Liver (tissue), 9 donors: ENCODE results near the gene RASL10B. TPM values are rescaled to one million over a fixed set of nuclear protein-coding genes. Genes with fewer than 3 reads are reported as not detected.

Experiments
- DNase-seq: peaks from one replicate; pipeline ENCODE4 v3.0.0-alpha.2; 2017; ENCODE audit warnings: low spot score
- H3K27ac ChIP-seq, 2 donors: one replicate each; pipeline ENCODE4 v1.7.0; 2013; ENCODE audit warnings: inconsistent platforms in 2 of 2, low read length in 2 of 2, control low read depth in 1 of 2, low read depth in 1 of 2, mild to moderate bottlenecking in 1 of 2
- H3K27me3 ChIP-seq, 4 donors: one replicate each; pipeline versions ENCODE4 v1.6.1 to v1.7.0; 2013; ENCODE audit warnings: low read length in 3 of 4, inconsistent platforms in 1 of 4, mild to moderate bottlenecking in 1 of 4, moderate library complexity in 1 of 4; ENCODE audit not compliant: control insufficient read depth in 4 of 4, insufficient read depth in 4 of 4
- H3K36me3 ChIP-seq, 4 donors: one replicate each; pipeline versions ENCODE4 v1.6.1 to v1.7.0; 2013; ENCODE audit warnings: low read length in 3 of 4, mild to moderate bottlenecking in 3 of 4, low read depth in 1 of 4, moderate library complexity in 1 of 4; ENCODE audit not compliant: control insufficient read depth in 4 of 4, insufficient read depth in 3 of 4
- H3K4me1 ChIP-seq, 4 donors: one replicate each; pipeline versions ENCODE4 v1.6.1 to v1.7.0; 2013; ENCODE audit warnings: low read length in 3 of 4, mild to moderate bottlenecking in 3 of 4, moderate library complexity in 1 of 4; ENCODE audit not compliant: control insufficient read depth in 4 of 4, insufficient read depth in 4 of 4
- H3K4me3 ChIP-seq, 3 donors: one replicate each; pipeline versions ENCODE4 v1.6.1 to v1.7.0; 2013; ENCODE audit warnings: low read length in 3 of 3, control low read depth in 1 of 3, low read depth in 1 of 3, mild to moderate bottlenecking in 1 of 3
- H3K9ac ChIP-seq, 2 donors: one replicate each; pipeline ENCODE4 v1.7.0; 2013; ENCODE audit warnings: low read length in 2 of 2, mild to moderate bottlenecking in 2 of 2, moderate library complexity in 2 of 2, control low read depth in 1 of 2, low read depth in 1 of 2
- H3K9me3 ChIP-seq, 4 donors: one replicate each; pipeline versions ENCODE4 v1.6.1 to v1.7.0; 2013; ENCODE audit warnings: low read length in 3 of 4; ENCODE audit not compliant: control insufficient read depth in 4 of 4
- ATF3 ChIP-seq: IDR thresholded peaks from 2 replicates; pipeline ENCODE4 v1.6.1; 2016; ENCODE audit warnings: antibody characterized with exemption
- EGR1 ChIP-seq, 2 donors: IDR thresholded peaks; 2 replicates each; pipeline ENCODE4 v1.6.1; 2016 to 2018; ENCODE audit warnings: antibody characterized with exemption in 2 of 2, low read depth in 2 of 2
- FOXA1 ChIP-seq: IDR thresholded peaks from 2 replicates; pipeline ENCODE4 v1.6.1; 2016; ENCODE audit warnings: antibody characterized with exemption
- FOXA2 ChIP-seq: IDR thresholded peaks from 2 replicates; pipeline ENCODE4 v1.6.1; 2016; ENCODE audit warnings: antibody characterized with exemption
- GABPA ChIP-seq, 2 donors: IDR thresholded peaks in 1 of 2; conservative IDR thresholded peaks in 1 of 2; 2 replicates each; pipeline ENCODE4 v1.6.1; 2016; ENCODE audit warnings: antibody characterized with exemption in 2 of 2, mild to moderate bottlenecking in 1 of 2, moderate library complexity in 1 of 2
- HNF4A ChIP-seq, 2 donors: conservative IDR thresholded peaks; 2 replicates each; pipeline ENCODE4 v1.6.1; 2016; ENCODE audit warnings: antibody characterized with exemption in 2 of 2, mild to moderate bottlenecking in 2 of 2
- JUND ChIP-seq, 2 donors: IDR thresholded peaks; 2 replicates each; pipeline ENCODE4 v1.6.1; 2016; ENCODE audit warnings: antibody characterized with exemption in 2 of 2
- NR2F2 ChIP-seq: IDR thresholded peaks from 2 replicates; pipeline ENCODE4 v1.6.1; 2016; ENCODE audit warnings: antibody characterized with exemption
- RAD21 ChIP-seq, 2 donors: IDR thresholded peaks; 2 replicates each; pipeline ENCODE4 v1.6.1; 2016; ENCODE audit warnings: antibody characterized with exemption in 2 of 2, mild to moderate bottlenecking in 2 of 2
- REST ChIP-seq: IDR thresholded peaks from 2 replicates; pipeline ENCODE4 v1.6.1; 2016; ENCODE audit warnings: antibody characterized with exemption, mild to moderate bottlenecking
- SP1 ChIP-seq: IDR thresholded peaks from 2 replicates; pipeline ENCODE4 v1.6.1; 2018; ENCODE audit warnings: antibody characterized with exemption, mild to moderate bottlenecking
- YY1 ChIP-seq: IDR thresholded peaks from 2 replicates; pipeline ENCODE4 v1.6.1; 2016; ENCODE audit warnings: antibody characterized with exemption, mild to moderate bottlenecking
- WGBS: extraction: QIAGEN DNeasy Blood & Tissue Kit; methylation state at CpG from one replicate; pipeline ENCODE4 v1.1.7; 2013; 5-methylcytosine and 5-hydroxymethylcytosine counted together
- polyA plus RNA-seq, 2 donors: library from polyadenylated mRNA; stranded (reverse) in 1 of 2; unstranded in 1 of 2; fragments of 200-250 nt in 1 of 2; fragments of >200 nt in 1 of 2; fragmentation: Nextera tagmentation in 1 of 2; extraction: Ambion mirVana in 1 of 2; gene quantifications; one replicate each; pipeline versions ENCODE4 v1.2.1 to v1.2.3, GENCODE V29; 2013 to 2015
- total RNA-seq, 2 donors: library from RNA; depleted of rRNA; stranded (reverse); fragments of >200 nt; gene quantifications; one replicate each; pipeline ENCODE4 v1.2.3, GENCODE V29; 2014
- TF ChIP-seq, protein P1 (sequence below): IDR thresholded peaks from 2 replicates; pipeline ENCODE4 v1.6.1; 2016; ENCODE audit warnings: antibody characterized with exemption
- TF ChIP-seq, protein P2 (sequence below): fragments of 150-350 bp; IDR thresholded peaks from 2 replicates; pipeline ENCODE4 v1.5.1; 2017; ENCODE audit warnings: improper control_type of control experiment, low read depth, low read length; ENCODE audit not compliant: missing input control
- TF ChIP-seq, protein P3 (sequence below): IDR thresholded peaks from 2 replicates; pipeline ENCODE4 v1.6.1; 2016; ENCODE audit warnings: antibody characterized with exemption
- donor health status: healthy.
- donor health status: healthy.
- donor health status: healthy.
- donor health status: healthy.
- donor health status: healthy.

RASL10B gene
- total and polyA plus RNA-seq, 4 donors: 0.42 to 3.8 (median 2.2) TPM

DNA sequence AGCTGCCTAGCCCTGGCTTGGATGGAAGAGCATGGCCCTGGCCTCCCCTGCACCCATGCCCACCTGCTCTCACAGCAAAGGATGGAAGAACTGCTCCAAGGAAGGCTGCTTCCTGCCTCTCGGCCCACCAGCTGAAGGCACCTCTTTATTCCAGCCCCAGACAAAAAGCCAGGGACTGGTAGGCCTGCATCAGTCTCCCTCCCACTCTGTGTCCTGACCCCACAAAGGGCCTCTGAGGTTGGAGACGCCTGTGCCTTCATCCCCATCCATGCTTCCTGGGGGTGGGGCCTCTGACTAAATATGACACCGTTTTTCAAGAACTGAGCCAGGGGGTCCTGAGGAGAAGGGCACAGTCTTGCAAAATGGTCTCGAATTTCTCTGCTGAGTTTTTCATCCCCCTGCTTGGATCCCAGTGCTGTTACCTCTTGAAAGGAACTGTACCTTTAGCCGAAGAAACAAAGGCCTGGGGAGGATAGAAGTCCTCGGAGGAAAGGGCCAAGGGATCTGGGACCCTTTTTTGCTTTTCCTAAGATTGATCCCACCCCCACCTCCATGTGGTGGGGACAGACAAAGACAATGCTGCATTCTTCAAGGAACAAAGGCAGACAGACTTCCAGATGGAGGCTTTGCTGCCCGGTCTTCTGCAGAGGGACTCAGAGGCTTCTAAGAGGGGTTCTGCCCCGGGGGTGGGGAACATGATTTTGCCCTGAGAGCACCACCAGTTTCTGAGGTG, 34.5 kb downstream of the RASL10B start:
- no peak for DNase-seq
- Histone ChIP-seq H3K27me3 (no peaks in the 10 kb centered on the region), H3K9me3 (no peaks in the 10 kb centered on the region), H3K4me1 (peaks cover 2 to 12% (median 6%) of the 10 kb centered on the region in 4 donors), H3K36me3 (no peaks in the 10 kb centered on the region), H3K9ac (no peak overlapping the region), H3K27ac (no peak overlapping the region), H3K4me3 (no peak overlapping the region)
- WGBS: 82% methylated on average over 8 of the region's 8 CpGs
- TF ChIP-seq FOXA1: no peak

DNA sequence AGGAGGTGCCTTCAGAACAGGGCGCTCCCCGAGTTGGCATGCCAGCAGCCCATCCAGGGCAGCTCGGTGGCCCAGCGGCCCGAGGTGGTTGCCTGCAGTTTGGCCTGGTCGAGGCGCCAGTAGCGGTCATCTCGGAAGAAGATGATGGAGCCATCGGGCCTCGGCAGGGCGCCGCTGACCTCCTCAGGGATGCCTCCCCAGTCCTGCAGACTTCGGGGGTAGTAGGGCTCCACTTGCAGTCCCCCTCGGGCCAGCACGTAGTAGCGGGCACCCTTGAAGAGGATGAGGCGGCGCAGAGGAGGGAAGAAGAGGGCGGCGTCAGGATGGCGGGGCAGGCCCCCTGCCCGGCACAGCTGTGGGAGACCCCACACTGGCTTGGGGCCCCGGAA, 35.0 kb downstream of the RASL10B start:
- 87% methylated on average over 24 of the region's 24 CpGs for WGBS
- Histone ChIP-seq H3K4me3 (no peak overlapping the region), H3K36me3 (no peaks in the 10 kb centered on the region), H3K4me1 (peaks cover 2 to 12% (median 6%) of the 10 kb centered on the region in 4 donors), H3K9ac (no peak overlapping the region), H3K27ac (no peak overlapping the region), H3K27me3 (no peaks in the 10 kb centered on the region), H3K9me3 (no peaks in the 10 kb centered on the region)
- DNase-seq: no peak
- TF ChIP-seq, protein P1, sequence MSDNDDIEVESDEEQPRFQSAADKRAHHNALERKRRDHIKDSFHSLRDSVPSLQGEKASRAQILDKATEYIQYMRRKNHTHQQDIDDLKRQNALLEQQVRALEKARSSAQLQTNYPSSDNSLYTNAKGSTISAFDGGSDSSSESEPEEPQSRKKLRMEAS: no peak
- TF ChIP-seq EGR1 (IDR thresholded peaks at IDR 0.05; ENCODE audit: low read depth in 2 of 2) (no peak), FOXA1 (no peak)

DNA sequence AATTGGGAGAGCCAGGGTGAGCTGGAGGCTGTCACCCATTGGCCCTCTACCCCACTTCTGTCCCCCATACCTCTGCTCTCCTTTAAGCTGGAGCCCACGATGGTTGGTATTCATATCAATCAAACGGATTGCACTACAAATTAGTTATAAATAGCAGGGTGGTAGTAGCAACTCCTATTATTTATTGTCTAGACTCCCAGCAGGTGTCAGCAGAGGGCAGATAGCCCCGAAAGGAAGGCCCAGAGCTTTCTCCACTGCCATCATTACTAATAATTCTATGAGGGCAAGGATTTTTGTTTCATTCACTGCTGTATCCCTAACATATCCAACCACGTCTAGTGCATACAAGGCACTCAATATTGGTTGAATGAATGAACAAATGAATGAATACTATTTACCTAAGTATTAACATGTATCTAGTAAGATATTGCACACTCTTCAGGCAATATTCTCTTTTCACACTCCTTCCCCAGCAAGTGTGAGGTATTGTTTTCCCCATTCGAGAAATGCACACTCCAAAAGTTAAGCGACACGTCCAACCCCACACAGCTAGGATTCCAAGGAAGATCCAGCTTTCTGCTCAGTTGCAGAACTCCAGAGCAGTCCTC, 35.6 kb downstream of the RASL10B start:
- WGBS: 36% methylated on average over 7 of the region's 7 CpGs
- DNase-seq: no peak

More for the DNA sequence above, 35.6 kb downstream of the RASL10B start:
- TF ChIP-seq GABPA (IDR thresholded peaks at IDR 0.05 in 1 of 2, conservative IDR thresholded peaks at IDR 0.05 in 1 of 2) (no peak), JUND (IDR thresholded peaks at IDR 0.05) (no peak), SP1 (no peak), NR2F2 (no peak), RAD21 (IDR thresholded peaks at IDR 0.05) (peak; percentile 84 to 88), FOXA2 (no peak), HNF4A (conservative IDR thresholded peaks at IDR 0.05) (no peak), REST (no peak), EGR1 (IDR thresholded peaks at IDR 0.05; ENCODE audit: low read depth in 2 of 2) (no peak), ATF3 (no peak), YY1 (no peak)
- TF ChIP-seq, protein P2, sequence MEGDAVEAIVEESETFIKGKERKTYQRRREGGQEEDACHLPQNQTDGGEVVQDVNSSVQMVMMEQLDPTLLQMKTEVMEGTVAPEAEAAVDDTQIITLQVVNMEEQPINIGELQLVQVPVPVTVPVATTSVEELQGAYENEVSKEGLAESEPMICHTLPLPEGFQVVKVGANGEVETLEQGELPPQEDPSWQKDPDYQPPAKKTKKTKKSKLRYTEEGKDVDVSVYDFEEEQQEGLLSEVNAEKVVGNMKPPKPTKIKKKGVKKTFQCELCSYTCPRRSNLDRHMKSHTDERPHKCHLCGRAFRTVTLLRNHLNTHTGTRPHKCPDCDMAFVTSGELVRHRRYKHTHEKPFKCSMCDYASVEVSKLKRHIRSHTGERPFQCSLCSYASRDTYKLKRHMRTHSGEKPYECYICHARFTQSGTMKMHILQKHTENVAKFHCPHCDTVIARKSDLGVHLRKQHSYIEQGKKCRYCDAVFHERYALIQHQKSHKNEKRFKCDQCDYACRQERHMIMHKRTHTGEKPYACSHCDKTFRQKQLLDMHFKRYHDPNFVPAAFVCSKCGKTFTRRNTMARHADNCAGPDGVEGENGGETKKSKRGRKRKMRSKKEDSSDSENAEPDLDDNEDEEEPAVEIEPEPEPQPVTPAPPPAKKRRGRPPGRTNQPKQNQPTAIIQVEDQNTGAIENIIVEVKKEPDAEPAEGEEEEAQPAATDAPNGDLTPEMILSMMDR: peak; percentile 62
- TF ChIP-seq, protein P3, sequence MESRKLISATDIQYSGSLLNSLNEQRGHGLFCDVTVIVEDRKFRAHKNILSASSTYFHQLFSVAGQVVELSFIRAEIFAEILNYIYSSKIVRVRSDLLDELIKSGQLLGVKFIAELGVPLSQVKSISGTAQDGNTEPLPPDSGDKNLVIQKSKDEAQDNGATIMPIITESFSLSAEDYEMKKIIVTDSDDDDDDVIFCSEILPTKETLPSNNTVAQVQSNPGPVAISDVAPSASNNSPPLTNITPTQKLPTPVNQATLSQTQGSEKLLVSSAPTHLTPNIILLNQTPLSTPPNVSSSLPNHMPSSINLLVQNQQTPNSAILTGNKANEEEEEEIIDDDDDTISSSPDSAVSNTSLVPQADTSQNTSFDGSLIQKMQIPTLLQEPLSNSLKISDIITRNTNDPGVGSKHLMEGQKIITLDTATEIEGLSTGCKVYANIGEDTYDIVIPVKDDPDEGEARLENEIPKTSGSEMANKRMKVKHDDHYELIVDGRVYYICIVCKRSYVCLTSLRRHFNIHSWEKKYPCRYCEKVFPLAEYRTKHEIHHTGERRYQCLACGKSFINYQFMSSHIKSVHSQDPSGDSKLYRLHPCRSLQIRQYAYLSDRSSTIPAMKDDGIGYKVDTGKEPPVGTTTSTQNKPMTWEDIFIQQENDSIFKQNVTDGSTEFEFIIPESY: no peak
- no peak overlapping the region for H3K9ac ChIP-seq
- H3K4me1 ChIP-seq: peaks cover 2 to 12% (median 6%) of the 10 kb centered on the region in 4 donors
- no peaks in the 10 kb centered on the region for H3K27me3 ChIP-seq
- H3K27ac ChIP-seq: no peak overlapping the region
- H3K9me3 ChIP-seq: no peaks in the 10 kb centered on the region
- H3K36me3 ChIP-seq: no peaks in the 10 kb centered on the region
- no peak overlapping the region for H3K4me3 ChIP-seq
